Omental fat pad (tissue), 4 donors: Measurements from ENCODE around the gene AGO4. TPM values are rescaled to one million over a fixed set of nuclear protein-coding genes. Genes with fewer than 3 reads are reported as not detected.
"Not testable (repeated sequence)": the region's sequence is repeated elsewhere in the genome, so short reads cannot be mapped to it uniquely, and the experiment has no call there.

ENCODE experiments used
- ATAC-seq: fragments of 150-250 bp; one replicate; pipeline ENCODE4 v1.9.1; 2016; ENCODE audit warnings: mild to moderate bottlenecking, moderate library complexity; ENCODE audit not compliant: low FRiP score
- DNase-seq: peaks from one replicate; pipeline ENCODE4 v3.0.0-alpha.2; 2019; ENCODE audit warnings: low spot score
- CTCF ChIP-seq, 3 donors: fragments of 450-650 bp; IDR thresholded peaks; one replicate each; pipeline ENCODE4 v1.5.1; 2016 to 2017; ENCODE audit warnings: antibody characterized with exemption in 3 of 3, mild to moderate bottlenecking in 3 of 3, moderate library complexity in 2 of 3
- total RNA-seq, 4 donors: library from RNA; depleted of rRNA; stranded (reverse); fragments of >200 nt; gene quantifications; one replicate each; pipeline ENCODE4 v1.1.0, GENCODE V29; 2016

The AGO4 gene
- total RNA-seq, 4 donors from 2014 or later: 9.2 to 28.2 (median 18.4) TPM

GRCh38 chr1:35866991-35867390, 59.2 kb downstream of the AGO4 start:
- no peak for DNase-seq
- TF ChIP-seq CTCF (IDR thresholded peaks at IDR 0.05): no peak
- ATAC-seq: no peak

GRCh38 chr1:35869245-35869950, 61.6 kb downstream of the AGO4 start:
- not testable (repeated sequence) for ATAC-seq, DNase-seq

- TF ChIP-seq CTCF (IDR thresholded peaks at IDR 0.05): no peak
- DNase-seq (no peak), ATAC-seq (no peak)
Measured at GRCh38 chr1:35870651-35871309, 63.0 kb downstream of the AGO4 start.

GRCh38 chr1:35873243-35873750, 65.5 kb downstream of the AGO4 start:
- DNase-seq: no peak
- ATAC-seq: no peak

GRCh38 chr1:35874115-35874514, 66.3 kb downstream of the AGO4 start:
- not testable (repeated sequence) for DNase-seq, ATAC-seq

More at GRCh38 chr1:35873243-35873750, 65.5 kb downstream of the AGO4 start:
- TF ChIP-seq CTCF (IDR thresholded peaks at IDR 0.05): no peak

- no peak for TF ChIP-seq CTCF (IDR thresholded peaks at IDR 0.05)
- DNase-seq (no peak), ATAC-seq (no peak)
Measured at GRCh38 chr1:35876988-35877387, 69.2 kb downstream of the AGO4 start.

- no peak for ATAC-seq
- TF ChIP-seq CTCF (IDR thresholded peaks at IDR 0.05): no peak
- DNase-seq: no peak
Measured at GRCh38 chr1:35881850-35882273, 74.0 kb downstream of the AGO4 start.

GRCh38 chr1:35882586-35882944, 74.7 kb downstream of the AGO4 start:
- no peak for ATAC-seq
- TF ChIP-seq CTCF (IDR thresholded peaks at IDR 0.05): no peak
- DNase-seq: no peak
